GM18907 (cell line): Measurements from ENCODE around the gene NRG2.

Source experiments
- ATAC-seq: cut with Tn5 transposase; IDR thresholded peaks from one replicate; pipeline ENCODE4 v1.9.1; 2021; ENCODE audit warnings: mild to moderate bottlenecking, moderate library complexity; ENCODE audit not compliant: unreplicated experiment

NRG2 gene

DNA sequence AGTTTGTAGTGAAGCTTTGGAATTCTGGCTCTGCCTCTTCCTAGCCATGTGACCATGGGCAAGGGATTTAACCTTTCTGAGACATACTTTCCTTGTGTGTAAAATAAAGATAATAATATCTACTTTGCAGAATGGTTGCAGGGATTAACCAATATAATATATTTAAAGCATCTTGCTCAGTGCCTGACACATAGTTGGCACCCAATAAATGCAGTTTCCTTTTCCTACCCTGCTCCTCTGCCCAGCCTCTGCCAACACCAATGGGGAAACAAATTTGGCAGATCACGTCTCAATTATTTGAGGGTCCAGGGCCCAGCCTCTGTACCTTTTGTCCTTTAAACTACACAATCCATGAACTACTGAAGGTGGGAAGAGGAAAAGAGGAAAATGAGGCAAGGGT is 91.1 kb downstream of the NRG2 start:
- no peak for ATAC-seq

GRCh38 chr5:139951296-139951924 is 91.7 kb downstream of the NRG2 start:
- ATAC-seq, result no peak

- no peak for ATAC-seq
These were observed 92.7 kb downstream of the NRG2 start for GRCh38 chr5:139950436-139950835.

DNA sequence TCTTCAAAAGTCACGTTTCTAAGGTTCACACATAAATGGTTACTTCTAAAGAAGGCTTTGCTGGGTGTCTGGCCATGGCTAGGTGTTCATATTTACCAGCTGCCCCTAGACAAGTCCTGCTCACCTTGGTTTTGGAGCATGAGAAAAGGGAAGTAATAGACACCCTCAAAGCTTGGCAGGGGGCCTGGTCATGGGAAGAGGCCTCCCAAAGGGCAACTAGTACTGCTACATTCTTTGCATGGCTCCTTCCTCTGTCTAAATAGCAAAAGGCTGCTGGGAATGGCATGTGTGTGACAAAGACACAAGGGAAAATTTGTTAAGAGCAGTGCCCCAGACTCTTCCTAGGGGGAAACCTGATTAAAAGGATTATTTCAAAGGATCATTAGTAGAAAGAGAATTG is 93.4 kb downstream of the NRG2 start:
- ATAC-seq, result no peak

GRCh38 chr5:139947727-139948126 is 95.4 kb downstream of the NRG2 start:
- ATAC-seq, result no peak

GRCh38 chr5:139946440-139946839 is 96.7 kb downstream of the NRG2 start:
- no peak for ATAC-seq

DNA sequence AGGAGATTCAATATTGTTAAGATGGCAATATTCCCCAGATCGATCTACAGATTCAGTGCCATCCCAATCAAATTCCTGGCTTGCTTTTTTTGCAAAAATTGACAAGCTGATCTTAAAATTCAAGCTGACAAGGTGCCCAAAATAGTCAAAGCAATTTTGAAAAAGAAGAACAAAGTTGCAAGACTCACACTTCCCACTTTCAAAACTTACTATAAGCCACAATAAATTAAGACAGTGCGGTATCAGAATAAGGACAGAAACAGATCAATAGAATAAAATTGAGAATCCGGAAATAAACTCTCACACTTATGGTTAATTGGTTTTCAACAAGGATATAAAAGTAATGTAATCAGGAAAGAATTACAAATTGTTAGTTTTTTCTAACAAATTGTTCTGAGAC is 97.1 kb downstream of the NRG2 start:
- no peak for ATAC-seq

GRCh38 chr5:139942243-139942642 is 100.9 kb downstream of the NRG2 start:
- no peak for ATAC-seq

DNA sequence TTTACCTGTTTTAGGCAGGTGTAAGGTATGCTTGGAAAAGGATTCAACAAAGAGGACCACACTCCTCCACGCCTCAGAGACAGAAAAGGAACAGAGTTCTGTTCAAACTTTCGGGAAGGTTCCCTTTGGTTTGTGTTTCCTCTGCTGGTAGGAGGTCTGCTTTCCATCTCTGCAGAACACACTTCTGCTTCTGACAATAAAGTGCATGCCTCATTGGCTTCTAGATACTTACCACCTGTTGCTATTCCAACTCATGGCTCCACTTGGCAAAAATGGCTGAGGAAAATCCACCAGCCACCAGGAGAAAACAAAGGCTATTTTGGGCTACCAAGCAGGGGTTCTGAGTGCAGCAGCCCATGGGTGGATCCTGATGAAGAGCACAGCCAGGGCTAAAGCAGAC is 112.7 kb downstream of the NRG2 start:
- ATAC-seq, result no peak

DNA sequence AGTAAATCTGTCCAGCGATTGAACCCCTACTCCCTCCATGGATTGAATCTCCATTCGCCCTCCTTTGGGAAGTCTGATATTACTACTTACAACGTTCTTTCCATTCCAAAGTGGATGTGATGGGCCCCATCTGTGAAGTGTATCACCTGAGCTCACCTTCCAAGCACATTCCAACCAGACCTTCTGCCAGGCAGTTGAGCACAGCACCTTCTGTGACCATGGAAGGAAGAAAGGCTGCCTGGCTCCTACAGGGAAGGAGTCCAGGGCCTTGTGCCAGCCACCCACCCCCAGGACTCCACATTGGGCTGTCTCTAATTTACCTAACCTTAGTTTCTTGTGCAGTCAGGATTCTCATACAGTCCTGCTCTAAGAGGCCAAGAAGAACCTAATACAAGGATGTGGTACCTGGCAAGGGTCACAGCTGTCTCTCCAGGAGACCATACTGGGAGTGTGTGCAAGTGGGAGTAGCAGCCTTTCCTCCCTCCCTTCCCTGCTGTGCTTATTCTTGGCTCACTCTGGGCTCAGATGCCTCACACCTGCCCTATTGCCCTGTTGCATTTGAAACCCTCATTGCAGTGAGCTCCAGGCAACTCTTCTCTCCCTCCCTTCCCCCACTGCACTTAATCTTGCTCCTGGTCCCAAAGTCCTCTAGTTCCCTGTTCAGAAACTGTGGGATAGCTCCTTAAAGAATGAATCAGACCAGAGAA is 116.1 kb downstream of the NRG2 start:
- ATAC-seq, result no peak

GRCh38 chr5:139925650-139926640 is 117.2 kb downstream of the NRG2 start:
- ATAC-seq, result no peak

DNA sequence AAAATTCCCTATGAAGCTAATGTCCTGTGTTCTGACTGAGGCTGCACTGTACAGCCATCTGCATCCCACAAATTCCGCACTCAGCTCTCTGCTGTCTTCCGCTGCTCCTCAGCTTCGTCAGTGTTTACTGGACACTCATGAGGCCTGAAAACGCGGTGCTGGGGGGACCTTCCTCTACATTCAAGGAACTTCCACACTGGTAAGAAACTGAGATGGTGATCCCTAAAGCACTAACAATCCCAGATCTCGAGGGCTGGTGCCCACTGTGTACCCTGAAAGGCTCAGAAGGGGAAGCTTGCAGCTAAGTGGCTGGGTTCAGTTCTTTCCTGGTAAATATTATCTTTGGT is 117.9 kb downstream of the NRG2 start:
- ATAC-seq, result no peak

DNA sequence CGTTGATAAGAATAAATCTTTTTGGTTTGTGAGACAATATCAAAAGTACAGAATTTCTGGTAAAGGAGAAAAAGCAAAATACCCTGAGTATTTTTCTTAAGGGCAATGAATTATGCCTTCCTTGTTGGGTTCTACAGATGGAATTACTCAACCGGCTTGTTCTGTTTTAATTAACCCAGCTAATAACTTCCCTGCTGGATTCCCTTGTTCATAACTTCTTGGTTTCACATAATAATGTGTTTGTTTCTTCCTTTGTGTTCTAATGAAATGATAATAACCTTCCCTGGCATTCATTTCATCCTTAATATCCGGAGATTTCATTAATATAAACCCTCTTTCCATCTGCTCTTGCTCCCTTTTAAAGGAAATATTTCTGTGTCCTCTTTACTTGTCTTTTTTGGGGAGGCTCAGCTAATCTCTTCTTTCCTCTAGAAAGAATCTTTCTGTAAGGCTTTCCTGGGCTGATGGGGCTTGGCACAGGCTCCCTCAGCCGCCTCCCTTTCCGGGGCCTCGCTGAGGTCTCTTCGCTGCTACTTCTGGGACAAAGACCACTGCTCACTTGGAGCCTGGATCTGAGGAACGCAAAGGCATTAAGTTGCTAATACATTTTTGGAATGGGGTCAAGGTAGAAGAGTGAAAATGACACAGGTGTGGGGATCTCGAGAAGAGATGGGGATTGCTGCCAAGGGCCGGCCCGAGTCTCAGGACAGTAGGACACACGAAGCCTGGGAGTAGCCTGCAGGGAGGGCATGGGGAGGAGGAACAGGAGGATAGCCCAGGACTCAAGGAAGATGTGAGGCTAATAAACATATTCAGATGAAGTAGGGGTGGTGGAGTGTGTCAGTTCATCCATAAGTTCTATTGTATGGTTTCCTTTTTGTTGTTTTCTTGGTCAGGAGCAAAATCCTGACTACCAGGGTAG is 118.5 kb downstream of the NRG2 start:
- no peak for ATAC-seq

GRCh38 chr5:139919308-139919707 is 123.8 kb downstream of the NRG2 start:
- no peak for ATAC-seq

DNA sequence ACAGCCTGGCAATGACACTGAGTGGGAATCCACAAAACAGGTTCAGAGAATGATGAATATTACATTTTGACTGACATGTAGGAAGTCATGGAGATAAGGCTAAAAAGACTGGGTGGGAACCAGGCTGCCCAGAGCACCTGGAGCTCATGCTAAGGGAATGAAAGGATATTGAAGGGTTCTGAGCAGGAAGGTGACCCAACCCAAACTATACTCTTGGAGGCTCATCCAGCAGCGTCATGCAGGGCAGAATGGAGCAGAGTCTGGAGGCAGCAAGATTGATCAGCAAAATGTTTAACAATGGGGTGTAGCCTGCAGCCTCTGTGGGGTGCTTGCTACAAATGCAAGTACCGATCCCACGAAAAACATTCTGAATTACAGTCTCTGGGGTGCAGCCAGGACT is 127.3 kb downstream of the NRG2 start:
- no peak for ATAC-seq

DNA sequence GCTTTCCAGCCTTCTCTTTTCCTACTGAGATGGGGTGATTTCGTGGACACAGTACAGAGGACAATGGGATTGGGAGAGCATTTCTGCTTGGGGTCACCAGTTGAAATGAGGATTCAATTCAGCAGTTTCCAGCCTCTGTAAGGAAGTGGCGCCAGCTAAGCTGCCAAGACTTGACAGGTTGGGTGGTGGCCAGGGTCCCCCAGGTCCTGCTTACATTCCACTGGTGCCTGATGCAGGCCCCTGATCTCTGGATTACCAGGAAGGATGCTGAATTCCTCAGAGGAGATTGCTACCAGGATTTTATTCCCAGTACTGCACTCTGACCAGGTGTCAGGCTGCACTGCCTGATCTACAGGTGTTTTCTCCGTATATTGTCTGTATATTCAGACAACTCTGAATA is 127.8 kb downstream of the NRG2 start:
- ATAC-seq, result no peak

- ATAC-seq, result no peak
These were observed 128.8 kb downstream of the NRG2 start for GRCh38 chr5:139914218-139914807.

DNA sequence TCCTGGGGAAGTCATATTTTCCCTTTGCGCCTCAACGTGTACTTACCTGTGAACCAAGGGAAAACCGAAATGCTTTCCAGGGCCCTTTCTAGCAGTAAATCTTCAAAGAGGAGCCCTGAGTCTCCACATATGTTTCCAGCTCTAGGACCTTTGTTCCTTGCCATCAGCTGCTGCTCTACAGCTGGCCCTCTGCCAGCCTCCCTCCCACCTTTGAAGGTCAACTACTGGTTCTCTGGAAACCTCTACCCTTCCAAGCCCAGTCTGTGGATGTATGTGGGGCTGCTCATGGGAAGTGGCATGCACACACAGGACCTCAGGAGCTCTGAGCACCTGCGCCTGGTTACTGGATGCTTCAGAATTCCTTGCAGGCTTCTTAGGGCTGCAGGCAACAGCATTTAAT is 130.3 kb downstream of the NRG2 start:
- ATAC-seq, result no peak

GRCh38 chr5:139912158-139912557 is 130.9 kb downstream of the NRG2 start:
- no peak for ATAC-seq

DNA sequence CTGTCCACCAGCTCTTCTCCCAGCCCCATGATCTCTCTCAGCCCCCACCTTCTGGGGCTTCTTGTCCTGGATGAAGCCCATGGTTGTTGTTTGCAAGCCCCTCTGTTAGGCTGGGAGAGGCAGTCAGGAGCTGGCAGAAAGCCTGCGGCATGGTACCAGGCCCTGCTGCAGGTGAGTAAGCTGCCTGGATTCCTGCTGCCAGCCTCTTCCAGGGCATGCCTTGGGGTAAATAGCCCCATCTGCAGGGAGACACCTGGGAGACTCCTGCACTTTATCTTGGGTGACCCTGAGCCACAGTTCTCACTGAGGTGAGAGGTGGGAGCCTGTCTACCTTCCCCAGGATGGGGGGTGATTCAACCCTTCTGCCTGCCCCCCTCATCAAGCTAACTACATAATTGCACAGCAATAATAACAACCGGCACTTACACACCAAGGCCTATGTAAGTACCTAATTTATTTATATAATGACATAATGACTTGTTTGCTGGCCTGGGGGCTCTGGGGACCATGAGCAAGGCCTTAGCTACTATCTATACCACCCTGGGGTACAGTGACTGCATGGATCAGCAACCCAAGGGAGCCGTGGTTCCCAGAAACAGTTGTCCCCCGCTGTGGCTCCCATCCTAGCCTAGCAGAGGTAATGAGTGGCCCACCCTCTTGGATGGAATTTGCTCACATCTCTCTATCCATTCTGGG is 131.5 kb downstream of the NRG2 start:
- no peak for ATAC-seq
